ENCODE measurements around the gene GRIK2. TPM values are rescaled to one million over a fixed set of nuclear protein-coding genes. Genes with fewer than 3 reads are reported as not detected.
"Not testable (repeated sequence)": the region's sequence is repeated elsewhere in the genome, so short reads cannot be mapped to it uniquely, and the experiment has no call there.

Gene GRIK2
- 1 to 10 TPM in 3 of 4 donors, under 1 TPM in 1; 0.46 to 3.7 (median 1.8) TPM for total RNA-seq

GRCh38 chr6:101393251-101393828, at the start of gene GRIK2:
Gene GRIK2 (plus strand): TSS chr6:101393708.
- Histone ChIP-seq H3K4me1 (peaks cover 0 to 23% (median 20%) of the 10 kb centered on the region in 4 donors), H3K9me3 (no peaks in the 10 kb centered on the region), H3K4me3 (peak within 1 kb of the TSS; percentile 48 to 57 (median 52)), H3K36me3 (no peaks in the 10 kb centered on the region), H3K27ac (replicated peaks in 1 of 4) (no peak within 1 kb of the TSS), H3K27me3 (peaks cover 0 to 79% (median 24%) of the 10 kb centered on the region in 4 donors)
- DNase-seq (ENCODE audit: extremely low spot score) = no peak
- WGBS = under 1% methylated on average over 20 of the region's 45 CpGs
- intact Hi-C loops (cut with DNase I) = no loop called here
- TF ChIP-seq EP300 (IDR thresholded peaks at IDR 0.05) (no peak), CTCF (IDR thresholded peaks at IDR 0.05) (peak in 2 of 3 experiments; percentile 20 to 22)

- no peaks in the 10 kb centered on the region for H3K4me1 ChIP-seq
- DNase-seq (ENCODE audit: extremely low spot score) = no peak
- intact Hi-C loops (cut with DNase I) = no loop called here
- WGBS = 67% methylated on average over 5 of the region's 5 CpGs
- H3K4me3 ChIP-seq = no peak overlapping the region
- no peaks in the 10 kb centered on the region for H3K27me3 ChIP-seq
- no peak overlapping the region for H3K27ac ChIP-seq (replicated peaks in 1 of 4)
- TF ChIP-seq CTCF (IDR thresholded peaks at IDR 0.05) = no peak
- TF ChIP-seq POLR2A (IDR thresholded peaks at IDR 0.05; ENCODE audit: low read depth) = no peak
- TF ChIP-seq POLR2AphosphoS5 (IDR thresholded peaks at IDR 0.05) = no peak
- TF ChIP-seq EP300 (IDR thresholded peaks at IDR 0.05) = no peak
- no peaks in the 10 kb centered on the region for H3K9me3 ChIP-seq
- H3K36me3 ChIP-seq = no peaks in the 10 kb centered on the region
These were observed 48.6 kb upstream of the GRIK2 start for GRCh38 chr6:101344885-101345284.

GRCh38 chr6:101348816-101349215, 44.7 kb upstream of the GRIK2 start:
- DNase-seq (ENCODE audit: extremely low spot score) = no peak
- no peaks in the 10 kb centered on the region for H3K9me3 ChIP-seq
- intact Hi-C loops (cut with DNase I) = no loop called here
- no peak overlapping the region for H3K27ac ChIP-seq (replicated peaks in 1 of 4)
- no peak overlapping the region for H3K4me3 ChIP-seq
- WGBS = 93% methylated on average over 3 of the region's 3 CpGs
- H3K27me3 ChIP-seq = no peaks in the 10 kb centered on the region
- H3K36me3 ChIP-seq = no peaks in the 10 kb centered on the region
- no peaks in the 10 kb centered on the region for H3K4me1 ChIP-seq
- TF ChIP-seq POLR2A (IDR thresholded peaks at IDR 0.05; ENCODE audit: low read depth) (no peak), POLR2AphosphoS5 (IDR thresholded peaks at IDR 0.05) (no peak), EP300 (IDR thresholded peaks at IDR 0.05) (no peak), CTCF (IDR thresholded peaks at IDR 0.05) (no peak)

- H3K4me3 ChIP-seq; H3K27ac ChIP-seq (replicated peaks in 1 of 4); H3K27me3 ChIP-seq; H3K36me3 ChIP-seq; H3K9me3 ChIP-seq; H3K4me1 ChIP-seq; intact Hi-C loops (cut with DNase I); DNase-seq (ENCODE audit: extremely low spot score): not testable (repeated sequence)
- 94% methylated on average over 6 of the region's 6 CpGs for WGBS
These were observed 42.9 kb upstream of the GRIK2 start for GRCh38 chr6:101350631-101351030.

GRCh38 chr6:101351173-101351572, 42.3 kb upstream of the GRIK2 start:
- no peaks in the 10 kb centered on the region for H3K4me1 ChIP-seq
- TF ChIP-seq POLR2AphosphoS5 (IDR thresholded peaks at IDR 0.05) (no peak), EP300 (IDR thresholded peaks at IDR 0.05) (no peak), POLR2A (IDR thresholded peaks at IDR 0.05; ENCODE audit: low read depth) (no peak), CTCF (IDR thresholded peaks at IDR 0.05) (no peak)
- DNase-seq (ENCODE audit: extremely low spot score) = no peak
- H3K4me3 ChIP-seq = no peak overlapping the region
- H3K36me3 ChIP-seq = no peaks in the 10 kb centered on the region
- no peaks in the 10 kb centered on the region for H3K27me3 ChIP-seq
- H3K9me3 ChIP-seq = no peaks in the 10 kb centered on the region
- 84% methylated on average over 1 of the region's 1 CpG for WGBS
- intact Hi-C loops (cut with DNase I) = no loop called here
- H3K27ac ChIP-seq (replicated peaks in 1 of 4) = no peak overlapping the region

Measured in esophagus muscularis mucosa (tissue), 4 donors.